ENCODE results near the gene ZNF536.

Gene ZNF536

DNA sequence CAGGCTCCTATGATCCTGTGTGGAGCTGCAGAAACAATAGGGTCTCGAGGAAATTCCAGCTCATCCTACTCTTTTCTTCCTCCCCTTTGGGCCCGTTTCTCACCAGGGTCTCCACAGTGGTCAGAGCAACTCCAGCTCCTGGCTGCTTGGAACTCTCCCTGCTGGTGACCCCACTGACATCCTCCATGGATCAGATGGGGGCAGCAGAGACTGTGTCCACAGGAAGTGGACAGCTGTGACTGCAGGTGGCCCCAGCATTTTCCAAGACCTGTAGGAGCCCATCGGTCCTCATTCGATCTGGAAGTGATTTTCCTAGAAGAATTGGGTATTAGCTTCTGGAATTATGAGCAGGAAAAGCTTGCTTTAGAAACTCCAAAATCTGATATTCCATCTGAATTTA, 208.5 kb downstream of the ZNF536 start:
- no peak for DNase-seq

DNA sequence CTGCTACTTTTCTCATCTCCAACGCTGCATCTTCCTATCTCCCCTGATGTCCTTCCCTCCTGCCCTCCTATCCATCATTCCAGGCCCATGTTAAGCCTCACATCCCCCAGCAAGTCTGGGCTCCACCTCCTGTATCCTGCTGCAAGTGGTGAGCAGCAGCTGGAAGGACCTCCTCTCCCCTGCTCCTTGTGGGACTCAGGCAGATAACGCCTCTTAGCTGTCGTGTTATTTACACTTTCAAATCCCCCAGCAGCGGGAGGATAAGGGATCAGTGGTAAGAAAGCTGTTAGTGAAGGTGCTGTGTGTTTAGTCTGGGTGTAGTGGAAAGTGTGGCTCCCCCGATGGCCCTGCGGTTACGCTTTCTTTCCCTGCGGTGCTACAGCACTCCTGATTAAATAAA, 211.9 kb downstream of the ZNF536 start:
- DNase-seq, result no peak

DNA sequence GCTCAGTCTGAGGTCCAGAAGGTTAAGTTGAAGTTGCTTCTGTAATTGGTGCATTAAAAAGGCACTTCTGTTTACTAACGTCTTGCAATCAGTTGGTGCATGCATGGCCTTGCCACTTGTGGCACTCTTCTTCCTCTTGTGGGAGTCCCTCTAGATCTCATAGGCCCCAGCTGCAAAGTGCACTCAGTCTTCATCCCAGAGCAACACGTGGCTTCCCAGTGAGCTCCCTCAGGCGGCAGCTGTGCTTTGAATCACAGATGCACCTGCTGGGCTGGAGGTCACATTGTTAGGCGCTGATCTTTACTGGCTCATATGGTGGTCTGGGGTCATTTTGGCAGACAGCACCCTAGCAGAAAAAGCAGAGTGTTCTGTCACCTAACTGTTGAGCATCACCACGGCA, 215.7 kb downstream of the ZNF536 start:
- no peak for DNase-seq

DNA sequence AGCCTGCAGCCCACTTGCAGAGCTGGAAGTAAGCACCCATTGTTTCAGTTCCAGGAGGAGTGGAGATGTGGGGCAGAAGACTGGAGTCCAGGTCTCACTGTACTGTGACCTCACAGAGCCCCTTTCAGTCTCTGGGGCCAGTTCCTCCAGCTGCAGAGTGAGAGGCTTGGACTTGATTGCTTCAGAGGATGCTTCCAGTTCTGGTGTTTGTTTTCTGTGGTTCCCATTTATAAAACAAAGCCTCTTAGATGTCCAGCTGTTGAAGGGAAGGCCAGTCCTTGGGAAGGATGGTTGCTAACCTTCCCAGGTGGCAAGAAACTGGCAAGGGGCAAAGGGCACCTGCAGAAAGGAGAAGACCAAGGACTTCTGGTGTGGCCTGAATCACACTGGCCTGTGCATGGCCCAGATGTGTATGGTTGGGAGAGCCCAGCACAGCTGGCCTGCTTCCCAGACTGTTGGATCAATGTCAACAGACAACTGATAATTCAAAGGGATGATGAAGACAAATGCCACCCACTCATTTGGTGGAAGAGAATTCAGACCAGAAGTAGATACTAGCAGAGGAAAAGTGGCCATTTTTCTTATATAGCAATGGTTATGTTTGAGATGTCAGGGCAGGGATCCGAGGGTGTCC, 218.5 kb downstream of the ZNF536 start:
- DNase-seq, result no peak

DNA sequence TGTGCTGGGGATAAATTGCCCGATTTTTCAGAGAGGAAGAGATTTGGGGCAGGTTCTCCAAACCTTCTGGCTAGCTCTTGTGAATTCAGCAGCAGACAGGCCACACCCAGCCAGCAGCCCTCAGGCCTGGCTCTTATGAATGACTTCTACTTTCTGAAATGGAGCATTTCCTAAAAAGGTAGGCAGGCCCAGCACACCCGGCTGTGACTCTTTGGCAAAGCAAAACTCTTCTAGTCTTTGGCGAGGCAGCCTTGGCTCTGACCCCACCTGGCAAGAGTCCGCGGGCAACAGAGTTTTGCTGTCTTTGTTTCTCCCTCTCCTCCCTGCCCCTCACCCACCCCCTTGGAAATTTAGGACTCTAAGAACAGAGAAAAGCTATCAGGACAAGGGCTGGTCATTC, 221.2 kb downstream of the ZNF536 start:
- no peak for DNase-seq

DNA sequence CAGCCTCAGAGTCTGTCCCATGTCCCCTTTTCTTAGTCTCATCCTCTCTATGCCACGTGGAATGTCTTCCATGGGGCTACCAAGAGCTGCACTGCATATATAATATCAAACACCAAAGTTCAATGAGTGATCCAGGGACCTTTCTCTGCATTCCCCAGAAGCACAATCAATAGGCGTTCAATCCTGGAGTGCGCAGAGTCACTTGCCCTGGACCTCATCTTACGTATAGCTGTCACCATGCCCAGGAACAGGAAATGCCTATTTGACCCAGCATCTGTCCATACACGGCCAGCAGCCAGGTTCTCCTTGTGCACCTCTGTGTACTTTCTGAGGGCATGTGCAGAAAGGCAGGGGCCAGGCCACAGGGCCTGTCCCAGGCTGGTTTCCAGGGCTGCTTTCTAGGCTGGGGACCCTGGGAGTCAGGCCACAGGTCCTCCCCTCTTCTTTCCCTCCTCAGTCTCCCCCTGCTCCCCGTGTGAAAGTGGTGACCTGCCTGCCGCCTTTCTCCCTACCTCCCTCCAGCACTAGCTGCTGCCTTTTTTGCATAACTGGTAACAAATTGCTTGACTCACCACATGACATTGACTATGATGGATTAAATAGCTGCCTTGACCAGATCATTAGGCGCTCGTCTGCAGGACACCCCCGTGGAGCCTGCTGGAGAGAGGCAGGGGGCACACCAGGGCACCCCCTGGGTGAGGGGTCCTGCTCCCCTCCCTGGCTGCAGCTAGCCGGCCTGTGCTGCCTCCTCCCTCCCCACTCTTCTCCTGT, 222.0 kb downstream of the ZNF536 start:
- DNase-seq, result no peak

DNA sequence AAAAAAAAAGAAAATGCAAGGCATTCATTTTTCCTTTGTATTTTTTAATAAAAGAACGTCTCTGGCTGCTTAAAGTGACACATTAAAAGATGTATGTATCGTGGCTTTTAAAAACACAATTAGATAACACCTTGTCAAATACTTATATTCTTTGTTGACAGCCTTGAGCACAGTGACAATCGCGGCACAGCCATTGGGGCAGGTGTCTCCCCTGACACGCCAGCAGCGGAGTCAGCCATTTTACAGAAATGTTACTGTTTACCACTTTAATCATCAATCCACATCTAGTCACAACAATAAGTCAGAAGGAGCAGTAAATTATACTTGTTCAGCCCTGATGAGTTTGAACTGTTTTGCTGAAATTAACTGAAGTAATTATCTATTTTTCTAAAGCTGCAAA, 224.1 kb downstream of the ZNF536 start:
- DNase-seq, result no peak

DNA sequence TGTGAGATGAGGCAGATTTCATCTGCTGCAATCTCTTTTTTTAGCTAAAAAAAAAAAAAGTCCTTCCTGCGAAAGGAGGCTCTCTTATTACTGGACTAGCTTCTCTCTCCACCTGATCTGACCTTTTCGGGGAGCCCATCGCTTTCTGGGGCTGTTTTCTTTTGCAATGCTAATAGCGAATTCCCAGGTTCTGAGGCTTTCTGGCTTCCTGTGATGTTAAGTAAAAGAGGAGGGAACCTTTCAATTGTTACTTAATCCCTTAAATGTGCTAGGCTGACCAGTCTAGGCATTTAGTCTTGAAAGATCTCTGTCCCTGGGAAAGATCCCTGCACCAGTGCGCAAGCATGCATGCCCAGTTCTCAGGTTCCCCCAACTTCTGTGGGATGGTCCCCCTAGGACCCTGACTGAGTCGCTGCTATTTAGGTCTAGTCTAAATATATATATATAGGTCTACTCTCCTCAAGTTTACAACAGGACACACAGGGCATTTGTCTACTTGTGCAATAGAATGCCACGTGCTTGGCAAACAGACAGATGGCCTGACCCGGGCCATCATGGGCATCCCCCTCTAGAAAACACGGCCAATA, 224.7 kb downstream of the ZNF536 start:
- DNase-seq, result no peak

DNA sequence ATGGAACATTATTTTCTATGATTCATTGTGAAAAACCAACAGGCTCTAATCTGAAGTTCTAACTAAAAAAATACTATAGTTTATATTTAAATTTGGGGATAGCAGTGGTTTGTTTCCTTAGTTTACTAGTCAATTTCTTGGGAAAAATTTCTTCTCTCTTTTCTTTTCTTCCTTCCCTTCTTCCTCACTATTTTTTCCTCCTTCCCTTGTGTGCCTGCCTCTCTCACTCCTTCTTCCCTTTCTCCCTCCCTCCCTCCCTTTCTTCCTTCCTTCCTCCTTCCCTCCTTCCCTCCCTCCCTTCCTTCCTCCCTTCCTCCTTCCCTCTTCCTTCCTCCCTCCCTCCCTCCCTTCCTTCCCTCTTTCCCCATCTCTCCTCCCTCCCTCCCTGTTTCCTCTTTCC, 226.5 kb downstream of the ZNF536 start:
- DNase-seq, result no peak

DNA sequence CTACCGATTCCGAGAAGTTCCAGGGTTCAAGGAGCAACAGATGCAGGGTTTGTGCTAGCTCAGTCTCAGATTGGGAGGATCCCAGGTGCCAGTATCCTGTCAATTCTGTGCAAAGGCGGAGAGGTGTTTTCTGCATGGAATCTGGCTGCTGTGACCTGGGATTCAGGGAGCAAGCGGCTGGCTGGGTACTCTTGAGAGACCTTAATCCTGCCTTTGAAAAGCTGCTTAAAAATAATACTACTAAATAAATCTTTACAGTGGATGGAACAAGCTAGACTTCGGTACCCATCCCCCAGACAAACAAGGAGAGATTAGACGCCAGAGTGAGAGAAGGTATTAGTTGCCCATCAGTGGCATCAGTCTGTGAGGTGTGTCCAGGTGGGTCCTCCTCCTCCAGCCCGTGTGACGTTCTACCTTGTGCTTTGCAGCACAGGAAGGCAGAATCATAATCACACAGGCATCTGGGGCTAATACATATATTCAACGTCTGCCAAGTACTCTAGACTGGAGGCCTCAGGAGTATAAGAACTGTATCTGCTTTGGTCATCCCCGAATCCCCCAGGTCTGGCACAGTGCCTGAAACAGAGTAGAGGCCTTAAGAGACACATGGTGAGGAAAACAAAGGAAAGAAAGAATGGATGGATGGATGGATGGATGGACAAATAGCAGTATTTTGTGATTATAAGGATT, 230.6 kb downstream of the ZNF536 start:
- DNase-seq, result no peak

DNA sequence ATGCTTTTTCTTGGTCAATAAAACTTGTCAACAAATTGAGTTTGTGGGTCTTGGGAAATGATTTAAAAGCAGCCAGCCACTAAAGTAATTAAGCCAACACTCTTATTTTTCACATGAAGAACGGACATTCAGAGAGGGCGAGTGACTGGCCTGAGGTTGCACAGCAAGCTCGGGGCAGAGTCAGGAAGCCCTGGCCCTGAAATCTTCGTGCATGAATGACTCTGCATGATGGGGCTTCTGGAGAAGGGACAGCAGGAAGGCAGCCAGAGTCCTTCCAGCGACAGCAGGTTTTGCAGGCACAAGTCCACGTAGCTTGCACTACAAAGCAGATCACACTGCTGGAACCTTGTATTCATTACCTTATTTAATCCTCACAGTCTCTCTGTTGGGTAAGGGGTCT, 232.5 kb downstream of the ZNF536 start:
- no peak for DNase-seq

DNA sequence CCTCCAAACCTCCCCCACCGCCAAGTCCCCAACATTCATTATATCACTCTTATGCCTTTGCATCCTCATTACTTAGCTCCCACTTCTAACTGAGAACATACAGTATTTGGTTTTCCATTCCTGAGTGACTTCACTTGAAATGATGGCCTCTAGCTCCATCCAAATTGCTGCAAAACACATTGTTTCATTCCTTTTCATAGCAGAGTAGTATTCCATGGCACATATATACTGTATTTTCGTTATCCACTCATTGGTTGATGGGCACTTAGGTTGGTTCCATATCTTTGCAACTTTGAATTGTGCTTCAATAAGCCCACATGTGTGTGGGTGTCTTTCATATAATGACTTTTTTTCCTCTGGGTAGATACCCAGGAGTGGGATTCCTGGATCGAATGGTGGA, 233.1 kb downstream of the ZNF536 start:
- DNase-seq, result no peak

DNA sequence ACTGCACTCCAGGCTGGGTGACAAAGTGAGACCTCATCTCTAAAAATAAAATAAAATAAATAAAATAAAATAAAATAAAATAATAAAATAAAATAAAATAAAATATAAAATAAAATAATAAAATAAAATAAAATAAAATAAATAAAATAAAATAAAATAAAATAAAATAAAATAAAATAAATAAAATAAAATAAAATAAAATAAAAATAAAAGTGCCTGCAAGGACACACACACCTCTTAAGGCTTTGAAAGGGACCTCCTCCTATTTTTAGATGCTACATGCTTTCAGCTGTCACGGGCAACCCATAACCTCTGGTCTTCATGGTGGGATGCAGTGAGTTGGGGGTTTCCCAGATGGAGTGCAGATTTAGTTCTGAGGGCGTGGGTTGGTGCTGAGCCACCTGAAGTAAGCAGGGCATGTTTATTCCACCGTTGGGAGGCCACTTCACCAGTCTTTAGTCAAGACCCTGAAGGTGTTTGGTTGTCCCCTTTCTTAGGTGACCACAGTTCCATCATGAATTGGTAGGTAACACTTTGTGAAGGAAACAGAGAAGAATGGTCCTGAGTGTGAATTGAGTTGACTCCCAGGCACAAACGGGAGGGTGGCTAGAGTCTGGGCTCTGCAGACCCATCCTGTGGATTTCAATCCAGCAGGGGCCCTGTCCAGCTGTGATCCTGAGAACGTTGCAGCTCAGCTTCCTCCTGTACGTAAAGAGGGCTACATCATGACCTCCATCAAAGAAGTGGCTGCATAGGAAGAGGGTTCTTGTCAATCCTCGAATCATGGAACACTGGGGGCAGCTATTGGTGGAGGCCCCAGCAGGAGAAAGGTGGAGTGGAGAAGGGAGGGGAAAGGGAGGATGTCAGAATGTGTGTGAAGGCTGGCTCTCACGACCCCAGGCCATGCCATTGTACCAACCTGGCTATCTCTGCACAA, 234.2 kb downstream of the ZNF536 start:
- no peak for DNase-seq
